CD4-positive, alpha-beta T cell (primary cell): ENCODE data around the gene ACVR2B. TPM values are rescaled to one million over a fixed set of nuclear protein-coding genes. Genes with fewer than 3 reads are reported as not detected.

ENCODE experiments used
- ATAC-seq: fragments of 200-7000 bp; cut with Tn5 transposase; one replicate; pipeline ENCODE4 v1.10.0; 2022; ENCODE audit warnings: mild to moderate bottlenecking; ENCODE audit not compliant: poor library complexity
- CTCF ChIA-PET: fragments of 350-600 bp; sonication (Branson Sonifier 250); formaldehyde crosslinking; loops from one replicate; lab custom pipeline; 2021; ENCODE audit warnings: antibody characterized with exemption, inconsistent platforms; lab: Charles Lee
- POLR2A ChIA-PET: fragments of 350-600 bp; sonication (Branson Sonifier 250); formaldehyde crosslinking; loops from one replicate; lab custom pipeline; 2021; ENCODE audit warnings: antibody characterized with exemption, inconsistent platforms; lab: Charles Lee
- DNase-seq, 14 experiments: peaks; one replicate each; pipeline ENCODE4 v3.0.0-alpha.2; 2013 to 2020; ENCODE audit warnings: mixed read lengths in 2 of 14
- H3K27ac ChIP-seq, 2 donors: one replicate each; pipeline versions ENCODE4 v1.5.1 to v1.7.0; 2013; ENCODE audit warnings: low read length in 2 of 2, low read depth in 1 of 2, mild to moderate bottlenecking in 1 of 2
- H3K27me3 ChIP-seq, 2 experiments: 1 replicate in 1 of 2; 2 replicates in 1 of 2; pipeline versions ENCODE4 v1.6.1 to v1.7.0; 2013; ENCODE audit warnings: low read length in 2 of 2, control low read depth in 1 of 2, mild to moderate bottlenecking in 1 of 2, moderate library complexity in 1 of 2; ENCODE audit not compliant: insufficient read depth in 2 of 2, control insufficient read depth in 1 of 2
- H3K36me3 ChIP-seq: one replicate; pipeline ENCODE4 v1.6.1; 2013; ENCODE audit warnings: low read length, control low read depth; ENCODE audit not compliant: insufficient read depth
- H3K4me1 ChIP-seq: one replicate; pipeline ENCODE4 v1.6.1; 2013; ENCODE audit warnings: low read length, control low read depth; ENCODE audit not compliant: insufficient read depth
- H3K4me3 ChIP-seq: one replicate; pipeline ENCODE4 v1.5.1; 2013; ENCODE audit warnings: mild to moderate bottlenecking, low read length, moderate library complexity
- H3K9me3 ChIP-seq, 2 experiments: 1 replicate in 1 of 2; 2 replicates in 1 of 2; pipeline versions ENCODE4 v1.6.1 to v1.7.0; 2013; ENCODE audit warnings: low read length in 2 of 2, mild to moderate bottlenecking in 2 of 2, control low read depth in 1 of 2, moderate library complexity in 1 of 2; ENCODE audit not compliant: control insufficient read depth in 1 of 2, insufficient read depth in 1 of 2
- H3K27ac Mint-ChIP-seq: one replicate; pipeline ENCODE4 v1.8.0; 2020; ENCODE audit warnings: mixed read lengths
- H3K27me3 Mint-ChIP-seq: one replicate; pipeline ENCODE4 v1.8.0; 2021; ENCODE audit warnings: mixed read lengths
- H3K36me3 Mint-ChIP-seq: one replicate; pipeline ENCODE4 v1.8.0; 2021; ENCODE audit warnings: low read depth, mixed read lengths
- H3K4me1 Mint-ChIP-seq: one replicate; pipeline ENCODE4 v1.8.0; 2021; ENCODE audit warnings: low read depth, mixed read lengths
- H3K4me3 Mint-ChIP-seq: one replicate; pipeline ENCODE4 v1.8.0; 2020; ENCODE audit warnings: mild to moderate bottlenecking, mixed read lengths
- H3K9me3 Mint-ChIP-seq: one replicate; pipeline ENCODE4 v1.8.0; 2020; ENCODE audit warnings: mixed read lengths
- CTCF ChIP-seq: fragments of 200-600 bp; IDR thresholded peaks from one replicate; pipeline ENCODE4 v1.8.0; 2022; ENCODE audit warnings: antibody characterized with exemption, mild to moderate bottlenecking
- intact Hi-C, 2 experiments: fragments of 100-400 bp; cut with DNase I in 1 of 2; cut with micrococcal nuclease in 1 of 2; formaldehyde crosslinking; loops; one replicate each; pipeline versions ENCODE4 v1.15.1 to v1.9.0; 2023 to 2025; cut with DNase I, micrococcal nuclease
- total RNA-seq, 174 experiments: library from RNA in 2 of 174; stranded (reverse) in 2 of 174; gene quantifications; one replicate each; pipeline ENCODE4 v1.2.3 and lab custom pipeline; 2021 to 2026

ACVR2B gene
- total RNA-seq, 2 experiments from 2014 or later, result 3.6 to 4.3 TPM

GRCh38 chr3:38487323-38487722 is 33.6 kb downstream of the ACVR2B start:
- Mint-ChIP-seq H3K4me1 (no peaks in the 10 kb centered on the region), H3K36me3 (peaks cover 23% of the 10 kb centered on the region), H3K27me3 (no peaks in the 10 kb centered on the region), H3K27ac (no peak overlapping the region), H3K4me3 (no peak overlapping the region), H3K9me3 (no peaks in the 10 kb centered on the region)
- TF ChIP-seq CTCF, result no peak
- Histone ChIP-seq H3K9me3 (no peaks in the 10 kb centered on the region), H3K4me3 (no peak overlapping the region), H3K27ac (no peak overlapping the region), H3K36me3 (peaks cover 17% of the 10 kb centered on the region), H3K27me3 (no peaks in the 10 kb centered on the region), H3K4me1 (no peaks in the 10 kb centered on the region)
- DNase-seq (no peak), ATAC-seq (no peak)
- CTCF ChIA-PET, result no interaction called here
- intact Hi-C loops, result no loop called here
- POLR2A ChIA-PET, result no interaction called here

GRCh38 chr3:38488949-38489348 is 35.3 kb downstream of the ACVR2B start:
- Histone ChIP-seq H3K4me3 (no peak overlapping the region), H3K27me3 (no peaks in the 10 kb centered on the region), H3K4me1 (no peaks in the 10 kb centered on the region), H3K9me3 (no peaks in the 10 kb centered on the region), H3K36me3 (peaks cover 2% of the 10 kb centered on the region), H3K27ac (no peak overlapping the region)
- peaks cover 9% of the 10 kb centered on the region for H3K36me3 Mint-ChIP-seq
- intact Hi-C loops, result no loop called here
- H3K4me3 Mint-ChIP-seq, result no peak overlapping the region
- ChIA-PET POLR2A (no interaction called here), CTCF (interaction anchor here (1.1 kb wide), 1 partner anchor 9 kb away, joined by 3 read pairs; no protein-coding TSS in a partner anchor)
- DNase-seq (no peak), ATAC-seq (no peak)
- no peaks in the 10 kb centered on the region for H3K27me3 Mint-ChIP-seq
- H3K4me1 Mint-ChIP-seq, result no peaks in the 10 kb centered on the region
- TF ChIP-seq CTCF, result no peak
- H3K9me3 Mint-ChIP-seq, result no peaks in the 10 kb centered on the region
- H3K27ac Mint-ChIP-seq, result no peak overlapping the region

- POLR2A ChIA-PET, result no interaction called here
- H3K36me3 ChIP-seq, result no peaks in the 10 kb centered on the region
- no peaks in the 10 kb centered on the region for H3K9me3 Mint-ChIP-seq
- ATAC-seq (no peak), DNase-seq (no peak)
- intact Hi-C loops, result loop anchor here in 1 of 2 experiments (5.0 to 10.0 kb wide), 4 partner anchors 545 to 795 kb away; partner anchors contain the start of gene CX3CR1
- H3K27ac Mint-ChIP-seq, result no peak overlapping the region
- no peaks in the 10 kb centered on the region for H3K9me3 ChIP-seq
- peaks cover 5% of the 10 kb centered on the region for H3K36me3 Mint-ChIP-seq
- no peaks in the 10 kb centered on the region for H3K4me1 ChIP-seq
- no peaks in the 10 kb centered on the region for H3K4me1 Mint-ChIP-seq
- no peak overlapping the region for H3K4me3 Mint-ChIP-seq
- no peak overlapping the region for H3K27ac ChIP-seq
- H3K4me3 ChIP-seq, result no peak overlapping the region
- CTCF ChIA-PET, result interaction anchor here (1.1 to 1.9 kb wide), 2 partner anchors 10 to 32 kb away, joined by 3 to 7 read pairs; no protein-coding TSS in a partner anchor
- no peaks in the 10 kb centered on the region for H3K27me3 ChIP-seq
- no peaks in the 10 kb centered on the region for H3K27me3 Mint-ChIP-seq
- TF ChIP-seq CTCF, result no peak
These were observed 36.1 kb downstream of the ACVR2B start for GRCh38 chr3:38489766-38490165.
